Activated CD4-positive, CD25-positive, alpha-beta regulatory T cell treated with anti-CD3 and anti-CD28 coated beads, Interleukin-2, amount 50 U/mL, for 24 hours (primary cell): ENCODE measurements around the gene OR4A16.

Experiments used
- ATAC-seq, 2 donors: fragments of 150-1000 bp; cut with Tn5 transposase; one replicate each; pipeline ENCODE4 v1.10.0; 2021; ENCODE audit warnings: mild to moderate bottlenecking in 1 of 2, moderate library complexity in 1 of 2

Gene OR4A16, protein sequence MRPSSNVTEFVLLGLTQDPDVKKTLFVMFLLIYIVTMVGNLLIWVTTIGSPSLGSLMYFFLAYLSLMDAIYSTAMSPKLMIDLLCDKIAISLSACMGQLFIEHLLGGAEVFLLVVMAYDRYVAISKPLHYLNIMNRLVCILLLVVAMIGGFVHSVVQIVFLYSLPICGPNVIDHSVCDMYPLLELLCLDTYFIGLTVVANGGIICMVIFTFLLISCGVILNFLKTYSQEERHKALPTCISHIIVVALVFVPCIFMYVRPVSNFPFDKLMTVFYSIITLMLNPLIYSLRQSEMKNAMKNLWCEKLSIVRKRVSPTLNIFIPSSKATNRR

DNA sequence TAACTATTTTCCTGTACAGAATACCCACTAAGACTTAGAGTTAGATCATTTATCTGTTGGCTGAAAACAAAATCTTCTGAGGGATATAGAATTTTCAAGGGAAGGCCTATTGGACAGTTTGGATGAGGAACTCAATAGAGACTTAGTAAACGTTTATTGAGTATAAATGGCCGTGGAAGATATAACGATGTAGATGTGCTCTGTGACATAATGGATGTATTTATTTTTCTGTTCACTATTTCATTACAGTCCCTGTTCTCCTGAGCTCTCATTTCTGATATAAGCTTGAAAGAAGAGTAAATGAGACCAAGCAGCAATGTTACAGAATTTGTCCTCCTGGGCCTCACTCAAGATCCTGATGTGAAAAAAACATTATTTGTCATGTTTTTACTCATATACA lies at the start of gene OR4A16:
TSS of gene OR4A16 (plus strand) at position 301 of the 400 bp plus-strand sequence. CDS start at position 301, 0 bp downstream.
- no peak for ATAC-seq

DNA sequence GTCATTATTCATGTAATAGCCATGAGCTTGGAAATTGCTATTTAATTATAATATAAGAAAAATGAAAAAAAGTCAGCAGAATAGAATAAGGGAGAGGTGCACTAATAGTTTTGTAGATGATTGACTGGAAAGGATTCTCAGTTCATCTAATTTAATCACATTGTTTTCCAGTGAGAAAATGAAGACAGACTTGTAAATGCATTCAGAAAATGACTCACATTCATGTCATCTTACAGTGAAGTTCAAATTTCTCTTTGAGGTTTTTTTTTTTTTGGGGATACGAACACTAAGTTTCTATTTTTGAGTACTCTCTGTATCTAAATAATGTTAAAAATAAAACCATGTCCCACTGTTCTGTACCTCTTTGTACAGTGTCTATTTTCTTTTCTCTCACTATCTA lies 18.5 kb upstream of the OR4A16 start:
- no peak for ATAC-seq

DNA sequence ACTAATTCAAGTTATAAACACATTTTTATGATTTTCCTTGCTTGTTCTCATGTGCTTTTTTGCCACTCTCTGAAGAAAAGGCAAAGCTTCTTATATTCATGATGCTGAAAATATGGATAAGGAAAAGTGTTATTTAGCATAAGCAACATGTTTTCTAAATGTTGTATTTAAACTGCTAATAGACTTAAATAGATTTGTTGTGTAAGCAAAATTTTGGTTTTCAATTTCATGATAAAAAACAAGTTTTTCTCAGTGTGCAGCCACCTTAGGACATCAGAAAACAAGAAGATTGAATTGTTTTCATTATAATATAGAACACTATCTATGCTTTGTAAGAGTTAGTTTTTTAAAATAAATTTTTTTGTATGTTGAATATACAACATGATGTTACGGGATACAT lies 2.3 kb downstream of the OR4A16 start:
- ATAC-seq = no peak

DNA sequence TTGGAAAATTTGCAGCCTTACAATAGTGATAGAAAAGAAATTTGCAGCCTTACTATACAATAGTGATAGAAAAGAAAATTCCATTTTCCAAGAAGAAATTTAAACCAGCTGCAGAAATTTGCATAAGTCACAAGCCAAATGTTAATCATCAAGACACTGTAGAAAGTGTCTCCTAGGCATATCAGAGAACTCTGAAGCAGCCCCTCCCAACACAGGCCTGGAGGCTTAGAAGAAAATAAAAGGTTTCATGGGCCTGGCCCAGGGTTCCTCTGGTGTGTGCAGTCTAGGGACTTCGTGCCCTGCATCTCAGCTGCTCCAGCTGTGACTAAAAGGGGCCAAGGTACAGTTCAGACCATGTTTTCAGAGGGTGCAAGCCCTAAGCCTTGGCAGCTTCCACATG lies 6.0 kb downstream of the OR4A16 start:
- ATAC-seq = no peak

DNA sequence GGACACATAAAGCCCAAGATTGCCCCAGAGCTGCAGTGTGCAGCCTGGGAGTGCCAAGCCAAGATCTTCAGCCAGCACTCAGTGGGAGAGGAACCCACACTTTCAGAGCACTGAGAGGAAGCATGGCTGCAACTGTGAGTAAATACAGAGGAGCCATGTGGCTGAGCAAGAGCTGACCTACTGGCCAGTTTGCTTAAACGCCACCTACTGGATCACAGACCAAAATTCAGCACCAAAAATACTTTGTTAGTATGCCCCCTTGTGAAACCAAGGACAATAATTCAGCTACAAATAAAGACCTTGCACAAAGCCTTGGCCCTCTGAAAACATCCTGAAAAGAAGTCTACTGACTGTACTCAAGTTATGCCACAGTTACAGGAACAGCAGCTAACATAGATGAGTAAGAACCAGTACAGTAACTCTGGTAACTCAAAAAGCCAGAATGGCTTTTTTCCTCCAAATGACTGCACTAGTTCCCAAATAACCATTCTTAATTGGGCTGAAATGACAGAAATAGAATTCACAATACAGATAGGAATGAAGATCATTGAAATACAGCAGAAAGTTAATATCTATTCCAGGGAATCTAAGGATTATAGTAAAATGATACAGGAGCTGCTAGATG lies 14.7 kb downstream of the OR4A16 start:
- no peak for ATAC-seq

DNA sequence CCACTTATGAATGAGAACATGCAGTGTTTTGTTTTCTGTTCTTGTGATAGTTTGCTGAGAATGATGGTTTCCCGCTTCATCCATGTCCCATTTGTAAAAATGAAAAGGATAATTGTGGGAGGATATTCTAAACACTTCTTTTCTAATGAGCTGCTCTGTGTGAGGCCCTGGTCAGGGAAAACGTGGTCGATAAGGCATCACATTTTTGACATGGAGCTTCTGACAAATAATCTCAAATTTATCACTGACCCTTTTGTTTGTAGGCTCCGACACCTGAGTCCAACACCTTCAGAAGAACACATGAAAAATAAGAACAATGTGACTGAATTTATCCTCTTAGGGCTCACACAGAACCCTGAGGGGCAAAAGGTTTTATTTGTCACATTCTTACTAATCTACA lies 24.7 kb downstream of the OR4A16 start, which contains the start of gene OR4A15:
TSS of gene OR4A15 (plus strand) at position 301 of the 400 bp plus-strand sequence. CDS start at position 301, 0 bp downstream.
- no peak for ATAC-seq
